ENCODE data around the gene PMPCA. TPM values are rescaled to one million over a fixed set of nuclear protein-coding genes. Genes with fewer than 3 reads are reported as not detected.

Gene PMPCA
- polyA plus RNA-seq, 1 donor (not counting 4 experiments of a cell fraction or from before 2014, with no cell fraction given): 85.9 TPM

- Histone ChIP-seq H3K79me2 (ENCODE audit: control insufficient read depth, insufficient read depth, low read length) (peaks cover 12% of the 10 kb centered on the region), H3K27me3 (ENCODE audit: control insufficient read depth, extremely low read depth, insufficient read depth, low read length) (no peaks in the 10 kb centered on the region), H3K27ac (ENCODE audit: control insufficient read depth, insufficient read depth, low read length) (no peak overlapping the region), H3K4me1 (ENCODE audit: control insufficient read depth, extremely low read depth, insufficient read depth, low read length) (no peaks in the 10 kb centered on the region), H3K4me3 (ENCODE audit: control insufficient read depth in 2 of 3, extremely low read depth in 1 of 3, insufficient read depth in 2 of 3, low read depth in 1 of 3, low read length in 3 of 3) (no peak overlapping the region), H3K9me3 (ENCODE audit: control insufficient read depth, low read depth, low read length) (no peaks in the 10 kb centered on the region), H3K9me1 (ENCODE audit: control insufficient read depth, extremely low read depth, insufficient read depth, low read length) (no peaks in the 10 kb centered on the region), H3K9ac (ENCODE audit: control insufficient read depth, extremely low read depth, insufficient read depth, low read length) (no peak overlapping the region), H4K20me1 (ENCODE audit: control insufficient read depth, extremely low read depth, insufficient read depth, low read length) (peaks cover 3% of the 10 kb centered on the region), H2AFZ (ENCODE audit: control insufficient read depth, low read length) (no peak overlapping the region), H3K36me3 (ENCODE audit: control insufficient read depth in 2 of 2, extremely low read depth in 1 of 2, insufficient read depth in 2 of 2, low read length in 2 of 2) (peaks cover 56 to 81% of the 10 kb centered on the region in 2 experiments), H3K4me2 (ENCODE audit: control insufficient read depth, extremely low read depth, insufficient read depth, low read depth, low read length) (no peak overlapping the region)
- dilution Hi-C loops (cut with MboI; ENCODE audit: extremely low pct_ligation_motif_present, low sequenced_read_pairs): no loop called here
- DNase-seq (ENCODE audit: low read depth, low spot score) (no peak), FAIRE-seq (no peak)
- TF ChIP-seq CTCF (optimal IDR thresholded peaks at IDR 0.05 in 1 of 3, IDR thresholded peaks at IDR 0.05 in 1 of 3, conservative IDR thresholded peaks at IDR 0.05 in 1 of 3; ENCODE audit: extremely low read depth in 1 of 3, insufficient read depth in 2 of 3, low read length in 3 of 3): no peak
- no peak for TF ChIP-seq EZH2 (IDR thresholded peaks at IDR 0.05; ENCODE audit: low read length)
Observed at GRCh38 chr9:136460772-136461325, 50.4 kb downstream of the PMPCA start.

- no peak overlapping the region for H3K4me2 ChIP-seq (ENCODE audit: control insufficient read depth, extremely low read depth, insufficient read depth, low read depth, low read length)
- H2AFZ ChIP-seq (ENCODE audit: control insufficient read depth, low read length): no peak overlapping the region
- dilution Hi-C loops (cut with MboI; ENCODE audit: extremely low pct_ligation_motif_present, low sequenced_read_pairs): no loop called here
- no peak overlapping the region for H3K4me3 ChIP-seq (ENCODE audit: control insufficient read depth in 2 of 3, extremely low read depth in 1 of 3, insufficient read depth in 2 of 3, low read depth in 1 of 3, low read length in 3 of 3)
- DNase-seq (ENCODE audit: low read depth, low spot score): no peak
- TF ChIP-seq EZH2 (IDR thresholded peaks at IDR 0.05; ENCODE audit: low read length): no peak
- no peak for TF ChIP-seq CTCF (optimal IDR thresholded peaks at IDR 0.05 in 1 of 3, IDR thresholded peaks at IDR 0.05 in 1 of 3, conservative IDR thresholded peaks at IDR 0.05 in 1 of 3; ENCODE audit: extremely low read depth in 1 of 3, insufficient read depth in 2 of 3, low read length in 3 of 3)
- H3K4me1 ChIP-seq (ENCODE audit: control insufficient read depth, extremely low read depth, insufficient read depth, low read length): no peaks in the 10 kb centered on the region
- H3K36me3 ChIP-seq (ENCODE audit: control insufficient read depth in 2 of 2, extremely low read depth in 1 of 2, insufficient read depth in 2 of 2, low read length in 2 of 2): peaks cover 49 to 83% of the 10 kb centered on the region in 2 experiments
- H3K9ac ChIP-seq (ENCODE audit: control insufficient read depth, extremely low read depth, insufficient read depth, low read length): no peak overlapping the region
- H3K9me3 ChIP-seq (ENCODE audit: control insufficient read depth, low read depth, low read length): no peaks in the 10 kb centered on the region
- no peaks in the 10 kb centered on the region for H3K27me3 ChIP-seq (ENCODE audit: control insufficient read depth, extremely low read depth, insufficient read depth, low read length)
- FAIRE-seq: no peak
- H3K79me2 ChIP-seq (ENCODE audit: control insufficient read depth, insufficient read depth, low read length): peaks cover 15% of the 10 kb centered on the region
- H4K20me1 ChIP-seq (ENCODE audit: control insufficient read depth, extremely low read depth, insufficient read depth, low read length): peaks cover 6% of the 10 kb centered on the region
- no peak overlapping the region for H3K27ac ChIP-seq (ENCODE audit: control insufficient read depth, insufficient read depth, low read length)
- H3K9me1 ChIP-seq (ENCODE audit: control insufficient read depth, extremely low read depth, insufficient read depth, low read length): no peaks in the 10 kb centered on the region
Observed at GRCh38 chr9:136462664-136463063, 52.2 kb downstream of the PMPCA start.

Data from keratinocyte (primary cell).